Measurements from ENCODE around the gene WIPF2. TPM values are rescaled to one million over a fixed set of nuclear protein-coding genes. Genes with fewer than 3 reads are reported as not detected.

The WIPF2 gene
- total RNA-seq, 4 donors from 2014 or later: 7.7 to 11.1 (median 9.5) TPM

- Histone ChIP-seq H3K27me3 (no peaks in the 10 kb centered on the region), H3K4me1 (peaks cover 0 to 44% (median 15%) of the 10 kb centered on the region in 4 donors), H3K27ac (no peak overlapping the region), H3K36me3 (no peaks in the 10 kb centered on the region), H3K4me3 (no peak overlapping the region), H3K9me3 (no peaks in the 10 kb centered on the region)
- TF ChIP-seq POLR2A (IDR thresholded peaks at IDR 0.05) (no peak), EP300 (IDR thresholded peaks at IDR 0.05) (no peak), CTCF (IDR thresholded peaks at IDR 0.05) (no peak)
- WGBS, 2 donors: 91 to 94% methylated on average over 1 of the region's 1 CpG
- DNase-seq (ENCODE audit: low spot score in 2 of 2): no peak
Measured at GRCh38 chr17:40248507-40248906, 29.4 kb downstream of the WIPF2 start.

GRCh38 chr17:40251576-40251975 is 32.5 kb downstream of the WIPF2 start:
- H3K4me1 ChIP-seq: peaks cover 0 to 35% (median 10%) of the 10 kb centered on the region in 4 donors
- no peak overlapping the region for H3K4me3 ChIP-seq
- H3K9me3 ChIP-seq: no peaks in the 10 kb centered on the region
- H3K27me3 ChIP-seq: no peaks in the 10 kb centered on the region
- H3K36me3 ChIP-seq: peaks cover 0 to 5% (median 0%) of the 10 kb centered on the region in 3 donors
- TF ChIP-seq CTCF (IDR thresholded peaks at IDR 0.05) (no peak), EP300 (IDR thresholded peaks at IDR 0.05) (peak in 1 of 2 donors; percentile 11), POLR2A (IDR thresholded peaks at IDR 0.05) (no peak)
- peak in 1 of 2 donors; percentile 44 for DNase-seq (ENCODE audit: low spot score in 2 of 2)
- H3K27ac ChIP-seq: peak overlapping the region in 1 of 4 donors; percentile 24

- 84 to 91% methylated on average over 3 of the region's 3 CpGs for WGBS, 2 donors
Measured at GRCh38 chr17:40253565-40253964, 34.5 kb downstream of the WIPF2 start.

GRCh38 chr17:40259505-40259904 is 40.4 kb downstream of the WIPF2 start:
- Histone ChIP-seq H3K27me3 (no peaks in the 10 kb centered on the region), H3K36me3 (peaks cover 0 to 79% (median 6%) of the 10 kb centered on the region in 3 donors)

More at GRCh38 chr17:40253565-40253964, 34.5 kb downstream of the WIPF2 start:
- DNase-seq (ENCODE audit: low spot score in 2 of 2): no peak
- Histone ChIP-seq H3K9me3 (no peaks in the 10 kb centered on the region), H3K27me3 (no peaks in the 10 kb centered on the region), H3K27ac (no peak overlapping the region), H3K4me1 (peaks cover 0 to 32% (median 8%) of the 10 kb centered on the region in 4 donors), H3K4me3 (no peak overlapping the region), H3K36me3 (peaks cover 0 to 25% (median 2%) of the 10 kb centered on the region in 3 donors)
- TF ChIP-seq EP300 (IDR thresholded peaks at IDR 0.05) (no peak), POLR2A (IDR thresholded peaks at IDR 0.05) (no peak), CTCF (IDR thresholded peaks at IDR 0.05) (no peak)

GRCh38 chr17:40260528-40260927 is 41.4 kb downstream of the WIPF2 start:
- H3K36me3 ChIP-seq: peaks cover 0 to 90% (median 16%) of the 10 kb centered on the region in 3 donors
- H3K4me3 ChIP-seq: no peak overlapping the region
- WGBS, 2 donors: 77% methylated on average over 7 of the region's 7 CpGs
- no peak overlapping the region for H3K27ac ChIP-seq
- H3K9me3 ChIP-seq: no peaks in the 10 kb centered on the region
- TF ChIP-seq POLR2A (IDR thresholded peaks at IDR 0.05) (no peak), EP300 (IDR thresholded peaks at IDR 0.05) (no peak), CTCF (IDR thresholded peaks at IDR 0.05) (no peak)
- DNase-seq (ENCODE audit: low spot score in 2 of 2): peak in 1 of 2 donors; percentile 49
- peaks cover 0 to 5% (median 0%) of the 10 kb centered on the region in 4 donors for H3K4me1 ChIP-seq
- H3K27me3 ChIP-seq: no peaks in the 10 kb centered on the region

More at GRCh38 chr17:40259505-40259904, 40.4 kb downstream of the WIPF2 start:
- H3K4me3 ChIP-seq: no peak overlapping the region
- no peak for DNase-seq (ENCODE audit: low spot score in 2 of 2)
- no peak overlapping the region for H3K27ac ChIP-seq
- peaks cover 0 to 5% (median 0%) of the 10 kb centered on the region in 4 donors for H3K4me1 ChIP-seq
- H3K9me3 ChIP-seq: no peaks in the 10 kb centered on the region
- no peak for TF ChIP-seq EP300 (IDR thresholded peaks at IDR 0.05)
- TF ChIP-seq CTCF (IDR thresholded peaks at IDR 0.05): no peak
- TF ChIP-seq POLR2A (IDR thresholded peaks at IDR 0.05): no peak
- WGBS, 2 donors: 83 to 88% methylated on average over 2 of the region's 2 CpGs

Data from tibial nerve (tissue), 4 donors.